ENCODE results near the gene DENND6B. TPM values are rescaled to one million over a fixed set of nuclear protein-coding genes. Genes with fewer than 3 reads are reported as not detected.
A peak's percentile ranks its signal among the peaks of the same experiment; 100 is the strongest.

Gene DENND6B
- total and polyA plus RNA-seq, 2 of the 13 experiments (the other 11 are each of a cell fraction or from before 2014, with no cell fraction given) = 0.95 to 3.8 TPM

DNA sequence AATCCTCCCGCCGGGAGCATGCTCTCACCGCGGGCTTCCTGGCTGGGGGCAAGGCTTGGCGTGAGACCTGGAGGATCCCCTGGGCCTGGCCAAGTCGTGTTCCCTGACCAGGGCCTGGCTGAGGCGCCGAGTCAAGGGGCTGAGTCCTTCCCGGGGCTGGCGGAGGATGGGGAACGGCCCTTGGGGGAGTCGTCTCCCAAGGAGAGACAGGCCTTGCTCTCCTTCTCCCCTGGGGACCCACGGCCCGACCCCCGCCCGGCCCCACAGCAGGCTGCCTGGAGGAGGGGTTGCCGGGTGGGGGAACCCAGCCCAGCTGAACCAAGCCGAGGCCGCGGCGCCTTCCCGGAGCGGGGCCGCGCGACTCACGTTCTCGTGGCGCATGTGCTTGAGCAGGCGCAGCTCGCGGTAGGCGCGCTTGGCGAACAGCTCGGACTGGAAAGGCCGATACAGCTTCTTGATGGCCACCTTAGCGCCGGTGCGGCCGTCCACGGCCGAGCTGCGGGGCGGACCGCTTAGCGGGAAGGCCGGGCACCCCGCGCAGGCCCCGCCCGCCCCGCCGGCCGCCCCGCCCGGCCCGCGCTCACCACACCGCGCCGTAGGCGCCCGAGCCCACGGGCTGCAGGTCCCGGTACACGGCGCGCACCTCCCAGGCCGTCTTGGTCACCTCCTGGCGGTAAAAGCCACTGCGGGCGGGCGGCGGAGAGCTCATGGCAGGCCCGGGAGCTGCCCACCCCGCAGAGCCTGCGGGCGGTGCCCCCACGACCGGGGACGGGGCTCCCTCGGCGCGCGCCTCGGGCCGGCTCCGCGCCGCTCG lies 65.8 kb downstream of the DENND6B start (continued):
- TF ChIP-seq, protein P1, sequence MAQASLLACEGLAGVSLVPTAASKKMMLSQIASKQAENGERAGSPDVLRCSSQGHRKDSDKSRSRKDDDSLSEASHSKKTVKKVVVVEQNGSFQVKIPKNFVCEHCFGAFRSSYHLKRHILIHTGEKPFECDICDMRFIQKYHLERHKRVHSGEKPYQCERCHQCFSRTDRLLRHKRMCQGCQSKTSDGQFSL (CRISPR knock-in tag; IDR thresholded peaks at IDR 0.05) = no peak
- no peak for TF ChIP-seq ZNF44 (CRISPR knock-in tag; IDR thresholded peaks at IDR 0.05)
- TF ChIP-seq SRSF9 (IDR thresholded peaks at IDR 0.05; ENCODE audit: borderline replicate concordance, insufficient read depth, low read depth, low read length, poor library complexity, severe bottlenecking) = no peak
- TF ChIP-seq ZNF20 (CRISPR knock-in tag; IDR thresholded peaks at IDR 0.05) = no peak
- TF ChIP-seq, protein P2, sequence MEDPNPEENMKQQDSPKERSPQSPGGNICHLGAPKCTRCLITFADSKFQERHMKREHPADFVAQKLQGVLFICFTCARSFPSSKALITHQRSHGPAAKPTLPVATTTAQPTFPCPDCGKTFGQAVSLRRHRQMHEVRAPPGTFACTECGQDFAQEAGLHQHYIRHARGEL (CRISPR knock-in tag; IDR thresholded peaks at IDR 0.05) = no peak
- TF ChIP-seq, protein P3, sequence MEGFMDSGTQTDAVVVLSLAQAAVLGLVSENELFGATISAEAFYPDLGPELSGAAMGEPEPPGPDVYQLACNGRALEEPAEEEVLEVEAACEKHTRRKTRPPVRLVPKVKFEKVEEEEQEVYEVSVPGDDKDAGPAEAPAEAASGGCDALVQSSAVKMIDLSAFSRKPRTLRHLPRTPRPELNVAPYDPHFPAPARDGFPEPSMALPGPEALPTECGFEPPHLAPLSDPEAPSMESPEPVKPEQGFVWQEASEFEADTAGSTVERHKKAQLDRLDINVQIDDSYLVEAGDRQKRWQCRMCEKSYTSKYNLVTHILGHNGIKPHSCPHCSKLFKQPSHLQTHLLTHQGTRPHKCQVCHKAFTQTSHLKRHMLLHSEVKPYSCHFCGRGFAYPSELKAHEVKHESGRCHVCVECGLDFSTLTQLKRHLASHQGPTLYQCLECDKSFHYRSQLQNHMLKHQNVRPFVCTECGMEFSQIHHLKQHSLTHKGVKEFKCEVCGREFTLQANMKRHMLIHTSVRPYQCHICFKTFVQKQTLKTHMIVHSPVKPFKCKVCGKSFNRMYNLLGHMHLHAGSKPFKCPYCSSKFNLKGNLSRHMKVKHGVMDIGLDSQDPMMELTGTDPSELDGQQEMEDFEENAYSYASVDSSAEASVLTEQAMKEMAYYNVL (CRISPR knock-in tag; IDR thresholded peaks at IDR 0.05; ENCODE audit: borderline replicate concordance) = no peak
- 0 out of 2 replicates have a peak, but pooled peaks have one; percentile 34 for TF ChIP-seq SPEN (CRISPR knock-in tag; IDR thresholded peaks at IDR 0.05; ENCODE audit: low read depth)
- TF ChIP-seq, protein P4, sequence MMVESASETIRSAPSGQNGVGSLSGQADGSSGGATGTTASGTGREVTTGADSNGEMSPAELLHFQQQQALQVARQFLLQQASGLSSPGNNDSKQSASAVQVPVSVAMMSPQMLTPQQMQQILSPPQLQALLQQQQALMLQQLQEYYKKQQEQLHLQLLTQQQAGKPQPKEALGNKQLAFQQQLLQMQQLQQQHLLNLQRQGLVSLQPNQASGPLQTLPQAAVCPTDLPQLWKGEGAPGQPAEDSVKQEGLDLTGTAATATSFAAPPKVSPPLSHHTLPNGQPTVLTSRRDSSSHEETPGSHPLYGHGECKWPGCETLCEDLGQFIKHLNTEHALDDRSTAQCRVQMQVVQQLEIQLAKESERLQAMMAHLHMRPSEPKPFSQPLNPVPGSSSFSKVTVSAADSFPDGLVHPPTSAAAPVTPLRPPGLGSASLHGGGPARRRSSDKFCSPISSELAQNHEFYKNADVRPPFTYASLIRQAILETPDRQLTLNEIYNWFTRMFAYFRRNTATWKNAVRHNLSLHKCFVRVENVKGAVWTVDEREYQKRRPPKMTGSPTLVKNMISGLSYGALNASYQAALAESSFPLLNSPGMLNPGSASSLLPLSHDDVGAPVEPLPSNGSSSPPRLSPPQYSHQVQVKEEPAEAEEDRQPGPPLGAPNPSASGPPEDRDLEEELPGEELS (CRISPR knock-in tag; IDR thresholded peaks at IDR 0.05) = no peak
- no peak for TF ChIP-seq KLF16 (CRISPR knock-in tag; IDR thresholded peaks at IDR 0.05)
- TF ChIP-seq ATF1 (CRISPR knock-in tag; IDR thresholded peaks at IDR 0.05) = no peak
- TF ChIP-seq, protein P5, sequence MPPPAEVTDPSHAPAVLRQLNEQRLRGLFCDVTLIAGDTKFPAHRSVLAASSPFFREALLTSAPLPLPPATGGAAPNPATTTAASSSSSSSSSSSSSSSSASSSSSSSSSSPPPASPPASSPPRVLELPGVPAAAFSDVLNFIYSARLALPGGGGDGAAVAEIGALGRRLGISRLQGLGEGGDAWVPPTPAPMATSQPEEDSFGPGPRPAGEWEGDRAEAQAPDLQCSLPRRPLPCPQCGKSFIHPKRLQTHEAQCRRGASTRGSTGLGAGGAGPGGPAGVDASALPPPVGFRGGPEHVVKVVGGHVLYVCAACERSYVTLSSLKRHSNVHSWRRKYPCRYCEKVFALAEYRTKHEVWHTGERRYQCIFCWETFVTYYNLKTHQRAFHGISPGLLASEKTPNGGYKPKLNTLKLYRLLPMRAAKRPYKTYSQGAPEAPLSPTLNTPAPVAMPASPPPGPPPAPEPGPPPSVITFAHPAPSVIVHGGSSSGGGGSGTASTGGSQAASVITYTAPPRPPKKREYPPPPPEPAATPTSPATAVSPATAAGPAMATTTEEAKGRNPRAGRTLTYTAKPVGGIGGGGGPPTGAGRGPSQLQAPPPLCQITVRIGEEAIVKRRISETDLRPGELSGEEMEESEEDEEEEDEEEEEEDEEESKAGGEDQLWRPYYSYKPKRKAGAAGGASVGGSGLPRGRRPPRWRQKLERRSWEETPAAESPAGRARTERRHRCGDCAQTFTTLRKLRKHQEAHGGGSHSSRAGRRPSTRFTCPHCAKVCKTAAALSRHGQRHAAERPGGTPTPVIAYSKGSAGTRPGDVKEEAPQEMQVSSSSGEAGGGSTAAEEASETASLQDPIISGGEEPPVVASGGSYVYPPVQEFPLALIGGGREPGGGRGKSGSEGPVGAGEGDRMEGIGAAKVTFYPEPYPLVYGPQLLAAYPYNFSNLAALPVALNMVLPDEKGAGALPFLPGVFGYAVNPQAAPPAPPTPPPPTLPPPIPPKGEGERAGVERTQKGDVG (CRISPR knock-in tag; IDR thresholded peaks at IDR 0.05; ENCODE audit: borderline replicate concordance) = no peak
- TF ChIP-seq, protein P6, sequence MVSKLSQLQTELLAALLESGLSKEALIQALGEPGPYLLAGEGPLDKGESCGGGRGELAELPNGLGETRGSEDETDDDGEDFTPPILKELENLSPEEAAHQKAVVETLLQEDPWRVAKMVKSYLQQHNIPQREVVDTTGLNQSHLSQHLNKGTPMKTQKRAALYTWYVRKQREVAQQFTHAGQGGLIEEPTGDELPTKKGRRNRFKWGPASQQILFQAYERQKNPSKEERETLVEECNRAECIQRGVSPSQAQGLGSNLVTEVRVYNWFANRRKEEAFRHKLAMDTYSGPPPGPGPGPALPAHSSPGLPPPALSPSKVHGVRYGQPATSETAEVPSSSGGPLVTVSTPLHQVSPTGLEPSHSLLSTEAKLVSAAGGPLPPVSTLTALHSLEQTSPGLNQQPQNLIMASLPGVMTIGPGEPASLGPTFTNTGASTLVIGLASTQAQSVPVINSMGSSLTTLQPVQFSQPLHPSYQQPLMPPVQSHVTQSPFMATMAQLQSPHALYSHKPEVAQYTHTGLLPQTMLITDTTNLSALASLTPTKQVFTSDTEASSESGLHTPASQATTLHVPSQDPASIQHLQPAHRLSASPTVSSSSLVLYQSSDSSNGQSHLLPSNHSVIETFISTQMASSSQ (IDR thresholded peaks at IDR 0.05; ENCODE audit: low read depth) = no peak
- TF ChIP-seq, protein P6 (CRISPR knock-in tag; IDR thresholded peaks at IDR 0.05; ENCODE audit: borderline replicate concordance) = no peak

All from HepG2 (cell line).